Measurements from ENCODE around the gene PCDHGA1.

- TF ChIP-seq CTCF (IDR thresholded peaks at IDR 0.05) = peak; percentile 41
- TF ChIP-seq EZH2 (IDR thresholded peaks at IDR 0.05; ENCODE audit: borderline replicate concordance, insufficient read depth, low read depth, low read length, poor library complexity, severe bottlenecking) = no peak
Observed at GRCh38 chr5:141373673-141374317, 43.5 kb downstream of the PCDHGA1 start, which contains the start of gene PCDHGA6.
